Measurements from ENCODE around the gene CHST11. TPM values are rescaled to one million over a fixed set of nuclear protein-coding genes. Genes with fewer than 3 reads are reported as not detected.

Gene CHST11
- total and polyA plus RNA-seq, 2 donors from 2014 or later: 2.0 to 23.3 TPM

- intact Hi-C loops (cut with DNase I): no loop called here
Measured at GRCh38 chr12:104738776-104739642, 282.3 kb downstream of the CHST11 start.

GRCh38 chr12:104740668-104741067 lies 283.9 kb downstream of the CHST11 start:
- Histone ChIP-seq H3K27me3 (ENCODE audit: control insufficient read depth, insufficient read depth, low read length) (no peaks in the 10 kb centered on the region), H3K4me1 (ENCODE audit: control insufficient read depth in 2 of 3, insufficient read depth in 2 of 3, low read depth in 1 of 3, low read length in 3 of 3) (peaks cover 0 to 12% (median 3%) of the 10 kb centered on the region in 3 donors), H3K27ac (ENCODE audit: low read depth in 2 of 2, low read length in 2 of 2) (no peak overlapping the region), H3K9ac (ENCODE audit: low read length in 3 of 3) (no peak overlapping the region), H3K4me3 (ENCODE audit: low read length in 3 of 3) (no peak overlapping the region), H3K9me3 (ENCODE audit: control insufficient read depth in 2 of 3, insufficient read depth in 1 of 3, low read length in 3 of 3) (no peaks in the 10 kb centered on the region), H3K36me3 (ENCODE audit: control insufficient read depth in 2 of 3, insufficient read depth in 3 of 3, low read length in 3 of 3) (no peaks in the 10 kb centered on the region)
- intact Hi-C loops (cut with DNase I): no loop called here
- no peak for DNase-seq
- FAIRE-seq: no peak
- no peak for TF ChIP-seq CTCF (IDR thresholded peaks at IDR 0.05; ENCODE audit: borderline replicate concordance, extremely low read depth, insufficient read depth)

More at GRCh38 chr12:104738776-104739642, 282.3 kb downstream of the CHST11 start:
- H3K9me3 ChIP-seq (ENCODE audit: control insufficient read depth in 2 of 3, insufficient read depth in 1 of 3, low read length in 3 of 3): no peaks in the 10 kb centered on the region
- no peak for TF ChIP-seq CTCF (IDR thresholded peaks at IDR 0.05; ENCODE audit: borderline replicate concordance, extremely low read depth, insufficient read depth)
- H3K27ac ChIP-seq (ENCODE audit: low read depth in 2 of 2, low read length in 2 of 2): no peak overlapping the region
- H3K4me1 ChIP-seq (ENCODE audit: control insufficient read depth in 2 of 3, insufficient read depth in 2 of 3, low read depth in 1 of 3, low read length in 3 of 3): peaks cover 0 to 12% (median 3%) of the 10 kb centered on the region in 3 donors
- H3K9ac ChIP-seq (ENCODE audit: low read length in 3 of 3): no peak overlapping the region
- DNase-seq: peak in 4 of 5 donors; percentile 54 to 76 (median 70)
- H3K27me3 ChIP-seq (ENCODE audit: control insufficient read depth, insufficient read depth, low read length): no peaks in the 10 kb centered on the region
- H3K36me3 ChIP-seq (ENCODE audit: control insufficient read depth in 2 of 3, insufficient read depth in 3 of 3, low read length in 3 of 3): no peaks in the 10 kb centered on the region
- H3K4me3 ChIP-seq (ENCODE audit: low read length in 3 of 3): no peak overlapping the region
- no peak for FAIRE-seq

- Histone ChIP-seq H3K27me3 (ENCODE audit: control insufficient read depth, insufficient read depth, low read length) (no peaks in the 10 kb centered on the region), H3K9me3 (ENCODE audit: control insufficient read depth in 2 of 3, insufficient read depth in 1 of 3, low read length in 3 of 3) (no peaks in the 10 kb centered on the region), H3K27ac (ENCODE audit: low read depth in 2 of 2, low read length in 2 of 2) (no peak overlapping the region), H3K4me1 (ENCODE audit: control insufficient read depth in 2 of 3, insufficient read depth in 2 of 3, low read depth in 1 of 3, low read length in 3 of 3) (peaks cover 0 to 12% (median 3%) of the 10 kb centered on the region in 3 donors), H3K36me3 (ENCODE audit: control insufficient read depth in 2 of 3, insufficient read depth in 3 of 3, low read length in 3 of 3) (no peaks in the 10 kb centered on the region), H3K4me3 (ENCODE audit: low read length in 3 of 3) (no peak overlapping the region), H3K9ac (ENCODE audit: low read length in 3 of 3) (no peak overlapping the region)
- TF ChIP-seq CTCF (IDR thresholded peaks at IDR 0.05; ENCODE audit: borderline replicate concordance, extremely low read depth, insufficient read depth): no peak
- FAIRE-seq: no peak
- no peak for DNase-seq
- intact Hi-C loops (cut with DNase I): no loop called here
Measured at GRCh38 chr12:104741077-104741476, 284.3 kb downstream of the CHST11 start.
